HCT116 (cell line): Measurements from ENCODE around the gene SLC31A1. TPM values are rescaled to one million over a fixed set of nuclear protein-coding genes. Genes with fewer than 3 reads are reported as not detected.

Source experiments
- ATAC-seq: fragments of 200-7000 bp; cut with Tn5 transposase; 2 replicates; pipeline ENCODE4 v1.9.1; 2020; ENCODE audit warnings: mild to moderate bottlenecking, moderate library complexity
- BruUV-seq: library from RNA; stranded (reverse); fragments of 400-500 nt; replicated peaks from 2 replicates; lab custom pipeline; 2021; lab: Mats Ljungman, UMichigan
- CTCF ChIA-PET: fragments of 300-600 bp; sonication (Branson Sonifier 250); formaldehyde crosslinking; loops from one replicate; lab custom pipeline; 2021; ENCODE audit warnings: antibody characterized with exemption; lab: Charles Lee
- POLR2A ChIA-PET: fragments of 300-600, 350-600 bp; sonication (Branson Sonifier 250); formaldehyde crosslinking; loops from one replicate; lab custom pipeline; 2021; ENCODE audit warnings: antibody characterized with exemption; lab: Charles Lee
- RAD21 ChIA-PET, 2 experiments: fragments of 300-600 bp; sonication (Branson Sonifier 250); formaldehyde crosslinking; loops; one replicate each; lab custom pipeline; 2023; ENCODE audit warnings: low total read pairs in 2 of 2; ENCODE audit not compliant: uncharacterized antibody in 2 of 2, unreplicated experiment in 2 of 2, low non-redundant PET in 1 of 2; lab: Charles Lee
- DNase-seq: peaks from one replicate; pipeline ENCODE4 v3.0.0-alpha.2; 2010; ENCODE audit warnings: low read depth, low spot score
- H2AFZ ChIP-seq: fragments of 200-600 bp; shearing (Covaris generic), sonication (generic); 2 replicates; pipeline ENCODE4 v1.6.1; 2017; ENCODE audit warnings: low read depth, mixed run types, mixed read lengths, antibody characterized with exemption, low read length; ENCODE audit not compliant: poor library complexity, severe bottlenecking
- H3K27ac ChIP-seq: 2 replicates; pipeline ENCODE4 v1.5.1; 2012; ENCODE audit warnings: low read depth, low read length
- H3K27me3 ChIP-seq: fragments of 200-600 bp; sonication (generic); 2 replicates; pipeline ENCODE4 v1.6.1; 2016; ENCODE audit warnings: mixed run types, low read length, mixed read lengths; ENCODE audit not compliant: insufficient read depth
- H3K36me3 ChIP-seq, 2 experiments: fragments of 200-500 bp in 1 of 2; fragments of 200-600 bp in 1 of 2; sonication (Bioruptor generic) in 1 of 2; sonication (generic) in 1 of 2; 2 replicates each; pipeline versions ENCODE4 v1.5.1 to v1.6.1; 2014 to 2016; ENCODE audit warnings: low read length in 2 of 2, inconsistent platforms in 1 of 2, mixed read lengths in 1 of 2, mixed run types in 1 of 2; ENCODE audit not compliant: insufficient read depth in 2 of 2, control insufficient read depth in 1 of 2
- H3K4me1 ChIP-seq, 2 experiments: fragments of 200-600 bp in 1 of 2; sonication (generic) in 1 of 2; 2 replicates each; pipeline versions ENCODE4 v1.5.1 to v1.6.1; 2012 to 2017; ENCODE audit warnings: low read length in 2 of 2, inconsistent platforms in 1 of 2, mild to moderate bottlenecking in 1 of 2, mixed read lengths in 1 of 2, mixed run types in 1 of 2, moderate library complexity in 1 of 2; ENCODE audit not compliant: insufficient read depth in 2 of 2, control insufficient read depth in 1 of 2
- H3K4me2 ChIP-seq: fragments of 200-600 bp; sonication (generic); 2 replicates; pipeline ENCODE4 v1.6.1; 2017; ENCODE audit warnings: mixed run types, low read length, mixed read lengths
- H3K4me3 ChIP-seq, 2 experiments: fragments of 200-600 bp in 1 of 2; sonication (generic) in 1 of 2; replicated peaks in 1 of 2; 2 replicates each; pipeline ENCODE4 v1.5.1; 2011 to 2016; ENCODE audit warnings: low read length in 2 of 2, control low read depth in 1 of 2, low read depth in 1 of 2, mild to moderate bottlenecking in 1 of 2, mixed read lengths in 1 of 2, mixed run types in 1 of 2
- H3K79me2 ChIP-seq: fragments of 200-600 bp; sonication (generic); 2 replicates; pipeline ENCODE4 v1.6.1; 2017; ENCODE audit warnings: mild to moderate bottlenecking, mixed run types, low read length, moderate library complexity, mixed read lengths; ENCODE audit not compliant: insufficient read depth
- H3K9ac ChIP-seq: fragments of 200-600 bp; sonication (generic); 2 replicates; pipeline ENCODE4 v1.6.1; 2016; ENCODE audit warnings: low read length, mixed read lengths
- H3K9me2 ChIP-seq: fragments of 200-600 bp; sonication (generic), shearing (Covaris generic); 2 replicates; pipeline ENCODE4 v1.6.1; 2017; ENCODE audit warnings: mixed run types, mild to moderate bottlenecking, moderate library complexity; ENCODE audit not compliant: insufficient read depth
- H3K9me3 ChIP-seq, 2 experiments: fragments of 200-500 bp in 1 of 2; fragments of 200-600 bp in 1 of 2; sonication (Bioruptor generic) in 1 of 2; sonication (generic) in 1 of 2; 2 replicates each; pipeline ENCODE4 v1.6.1; 2014 to 2017; ENCODE audit warnings: low read length in 2 of 2, mixed read lengths in 2 of 2, inconsistent platforms in 1 of 2, low read depth in 1 of 2, mild to moderate bottlenecking in 1 of 2, mixed run types in 1 of 2, moderate library complexity in 1 of 2; ENCODE audit not compliant: control insufficient read depth in 1 of 2, insufficient read depth in 1 of 2
- H4K20me1 ChIP-seq: fragments of 200-600 bp; sonication (generic), shearing (Covaris generic); 2 replicates; pipeline ENCODE4 v1.6.1; 2017; ENCODE audit warnings: mixed run types, mild to moderate bottlenecking, moderate library complexity; ENCODE audit not compliant: insufficient read depth
- CEBPB ChIP-seq: IDR thresholded peaks from 2 replicates; pipeline ENCODE4 v1.6.1; 2012; ENCODE audit warnings: low read depth
- EGR1 ChIP-seq: IDR thresholded peaks from 2 replicates; pipeline ENCODE4 v1.6.1; 2012; ENCODE audit warnings: low read depth
- EZH2 ChIP-seq: fragments of 200-600 bp; sonication (generic); IDR thresholded peaks from 2 replicates; pipeline ENCODE4 v1.6.1; 2017; ENCODE audit warnings: antibody characterized with exemption, mixed run types
- EZH2phosphoT487 ChIP-seq: fragments of 200-600 bp; IDR thresholded peaks from 2 replicates; pipeline ENCODE4 v1.6.1; 2018; ENCODE audit warnings: antibody characterized with exemption, borderline replicate concordance
- FOSL1 ChIP-seq: IDR thresholded peaks from 2 replicates; pipeline ENCODE4 v1.6.1; 2012; ENCODE audit warnings: low read depth
- JUND ChIP-seq: IDR thresholded peaks from 2 replicates; pipeline ENCODE4 v1.6.1; 2012
- RAD21 ChIP-seq: IDR thresholded peaks from 2 replicates; pipeline ENCODE4 v1.6.1; 2012; ENCODE audit warnings: low read depth, mild to moderate bottlenecking
- SIN3A ChIP-seq: IDR thresholded peaks from 2 replicates; pipeline ENCODE4 v1.6.1; 2012; ENCODE audit warnings: low read depth
- SRF ChIP-seq: IDR thresholded peaks from 2 replicates; pipeline ENCODE4 v1.6.1; 2012; ENCODE audit warnings: low read depth
- YY1 ChIP-seq: IDR thresholded peaks from 2 replicates; pipeline ENCODE4 v1.6.1; 2011; ENCODE audit warnings: low read length, low read depth, moderate library complexity, mild to moderate bottlenecking; ENCODE audit not compliant: insufficient replicate concordance; ENCODE audit errors: extremely low read depth
- ZFX ChIP-seq: fragments of 450-650 bp; IDR thresholded peaks from 2 replicates; pipeline ENCODE4 v1.6.1; 2017
- intact Hi-C: fragments of 100-400 bp; cut with micrococcal nuclease; formaldehyde crosslinking; loops from 2 replicates; pipeline ENCODE4 v1.10.0; 2022
- total RNA-seq: library from RNA; stranded (reverse); gene quantifications from one replicate; pipeline ENCODE4 v1.2.1, GENCODE V29; 2021; ENCODE audit not compliant: unreplicated experiment
- TF ChIP-seq, protein P1 (sequence below): IDR thresholded peaks from 2 replicates; pipeline ENCODE4 v1.6.1; 2012

SLC31A1 gene
- total RNA-seq, 1 experiment from 2014 or later, result 24.4 TPM

DNA sequence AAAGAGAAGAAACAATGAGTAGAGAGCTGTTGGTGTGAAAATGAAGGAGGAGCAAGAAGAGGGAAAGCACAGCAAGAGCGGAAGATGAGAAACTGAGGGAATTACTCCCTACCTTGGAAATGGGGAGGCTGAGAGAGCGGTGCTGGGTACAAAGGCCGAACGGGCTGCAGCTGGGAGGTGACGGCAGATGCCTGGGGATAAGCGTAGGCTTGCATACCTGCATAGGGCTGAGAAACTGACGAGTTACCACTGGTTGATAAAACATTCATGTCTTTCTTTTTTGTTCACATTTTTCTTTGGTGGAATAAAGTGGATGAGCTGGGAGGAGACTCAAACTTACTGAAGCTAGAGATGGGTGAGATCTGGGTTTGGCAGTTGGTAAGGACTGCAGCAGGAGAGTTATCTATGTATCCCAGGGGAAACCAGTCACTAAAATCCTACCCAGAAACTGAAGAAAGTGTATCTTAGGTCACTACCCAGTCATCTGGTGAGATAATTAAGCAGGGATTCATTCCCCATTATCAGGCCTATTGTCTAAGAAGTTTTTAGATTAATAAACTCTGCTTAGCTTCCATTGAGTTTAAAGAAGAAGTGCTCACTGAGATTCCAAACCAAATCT lies 35.1 kb upstream of the SLC31A1 start:
- peaks cover 18 to 40% of the 10 kb centered on the region in 2 experiments; a peak in 3 of 4 replicates for H3K36me3 ChIP-seq
- peaks cover 0 to 12% of the 10 kb centered on the region in 2 experiments; a peak in 1 of 4 replicates for H3K4me1 ChIP-seq
- no peak for DNase-seq
- no peak overlapping the region for H3K27ac ChIP-seq
- H3K9me3 ChIP-seq, result no peaks in the 10 kb centered on the region
- no TSS peak for BruUV-seq
- no peak overlapping the region for H2AFZ ChIP-seq
- H4K20me1 ChIP-seq, result no peaks in the 10 kb centered on the region
- H3K4me2 ChIP-seq, result no peak overlapping the region
- CTCF ChIA-PET, result no interaction called here
- no peaks in the 10 kb centered on the region for H3K9me2 ChIP-seq
- no peak overlapping the region for H3K4me3 ChIP-seq
- RAD21 ChIA-PET, result no interaction called here
- no peak overlapping the region for H3K9ac ChIP-seq
- H3K79me2 ChIP-seq, result no peaks in the 10 kb centered on the region
- no peak for TF ChIP-seq EGR1
- TF ChIP-seq JUND, result no peak
- no peak for TF ChIP-seq SRF
- TF ChIP-seq ZFX, result no peak
- no peak for TF ChIP-seq EZH2phosphoT487
- no peak for TF ChIP-seq SIN3A
- TF ChIP-seq RAD21, result no peak
- TF ChIP-seq FOSL1, result no peak
- TF ChIP-seq, protein P1, sequence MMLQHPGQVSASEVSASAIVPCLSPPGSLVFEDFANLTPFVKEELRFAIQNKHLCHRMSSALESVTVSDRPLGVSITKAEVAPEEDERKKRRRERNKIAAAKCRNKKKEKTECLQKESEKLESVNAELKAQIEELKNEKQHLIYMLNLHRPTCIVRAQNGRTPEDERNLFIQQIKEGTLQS, result no peak
- no peak for TF ChIP-seq CEBPB
- no peak for TF ChIP-seq EZH2
- TF ChIP-seq YY1, result no peak
- intact Hi-C loops, result no loop called here
- ATAC-seq, result no peak
- no peaks in the 10 kb centered on the region for H3K27me3 ChIP-seq
- POLR2A ChIA-PET, result no interaction called here
